Neural progenitor cell (in vitro differentiated cells): ENCODE data around the gene RBFOX2. TPM values are rescaled to one million over a fixed set of nuclear protein-coding genes. Genes with fewer than 3 reads are reported as not detected.

Source experiments
- DNase-seq: peaks from one replicate; pipeline ENCODE4 v3.0.0-alpha.2; 2016; ENCODE audit warnings: low spot score
- H2AFZ ChIP-seq: fragments of 200-600 bp; sonication (generic); replicated peaks from 2 replicates; pipeline ENCODE4 v1.6.1; 2016; ENCODE audit warnings: antibody characterized with exemption
- H3F3A ChIP-seq: fragments of 200-600 bp; sonication (generic); 2 replicates; pipeline ENCODE4 v1.6.1; 2016; ENCODE audit warnings: antibody characterized with exemption, low read depth
- H3K27ac ChIP-seq: fragments of 200-600 bp; sonication (generic); 2 replicates; pipeline ENCODE4 v1.5.1; 2016; ENCODE audit warnings: mild to moderate bottlenecking
- H3K27me3 ChIP-seq: fragments of 200-600 bp; sonication (generic); 2 replicates; pipeline ENCODE4 v1.6.1; 2016; ENCODE audit warnings: mild to moderate bottlenecking, moderate library complexity
- H3K36me3 ChIP-seq: fragments of 200-600 bp; sonication (generic); 2 replicates; pipeline ENCODE4 v1.5.1; 2016
- H3K4me1 ChIP-seq: fragments of 200-600 bp; sonication (generic); 2 replicates; pipeline ENCODE4 v1.6.1; 2016; ENCODE audit warnings: mixed run types
- H3K4me2 ChIP-seq: fragments of 200-600 bp; sonication (generic); 2 replicates; pipeline ENCODE4 v1.6.1; 2016
- H3K4me3 ChIP-seq: fragments of 200-600 bp; sonication (generic); 2 replicates; pipeline ENCODE4 v1.5.1; 2016
- H3K79me2 ChIP-seq: fragments of 200-600 bp; sonication (generic); 2 replicates; pipeline ENCODE4 v1.6.1; 2016; ENCODE audit warnings: low read depth
- H3K9ac ChIP-seq: fragments of 200-600 bp; sonication (generic); 2 replicates; pipeline ENCODE4 v1.6.1; 2016
- H3K9me3 ChIP-seq: fragments of 200-600 bp; sonication (generic); 2 replicates; pipeline ENCODE4 v1.5.1; 2016; ENCODE audit warnings: low read depth
- H4K20me1 ChIP-seq: fragments of 200-600 bp; sonication (generic); 2 replicates; pipeline ENCODE4 v1.6.1; 2016; ENCODE audit warnings: low read depth
- H3K27ac Mint-ChIP-seq: 3 replicates; pipeline ENCODE4 v1.8.0; 2021; ENCODE audit warnings: mixed read lengths
- H3K27me3 Mint-ChIP-seq: 2 replicates; pipeline ENCODE4 v1.8.0; 2022; ENCODE audit warnings: low read depth, mild to moderate bottlenecking, inconsistent platforms, moderate library complexity, mixed read lengths; ENCODE audit not compliant: insufficient read depth
- H3K36me3 Mint-ChIP-seq: 3 replicates; pipeline ENCODE4 v1.8.0; 2021; ENCODE audit warnings: mixed read lengths
- H3K4me1 Mint-ChIP-seq: 3 replicates; pipeline ENCODE4 v1.8.0; 2021; ENCODE audit warnings: mixed read lengths
- H3K4me3 Mint-ChIP-seq: 3 replicates; pipeline ENCODE4 v1.8.0; 2021; ENCODE audit warnings: mild to moderate bottlenecking, moderate library complexity, mixed read lengths
- H3K9me3 Mint-ChIP-seq: 3 replicates; pipeline ENCODE4 v1.8.0; 2020; ENCODE audit warnings: mixed read lengths
- CTCF ChIP-seq: fragments of 200-600 bp; sonication (generic); IDR thresholded peaks from 2 replicates; pipeline ENCODE4 v1.5.1; 2017; ENCODE audit warnings: antibody characterized with exemption, mild to moderate bottlenecking
- EZH2 ChIP-seq: fragments of 200-600 bp; sonication (generic); IDR thresholded peaks from 2 replicates; pipeline ENCODE4 v1.6.1; 2017; ENCODE audit warnings: antibody characterized with exemption, mild to moderate bottlenecking, moderate library complexity
- EZH2phosphoT487 ChIP-seq: fragments of 200-600 bp; sonication (generic); IDR thresholded peaks from 2 replicates; pipeline ENCODE4 v1.6.1; 2017; ENCODE audit warnings: antibody characterized with exemption
- total RNA-seq: library from RNA; depleted of rRNA; stranded (reverse); fragments of >200 nt; gene quantifications from 2 replicates; pipeline ENCODE4 v1.2.3, GENCODE V29; 2015; ENCODE audit warnings: low replicate concordance

Gene RBFOX2
- total RNA-seq, 1 donor from 2014 or later = 163 TPM

- TF ChIP-seq CTCF (no peak), EZH2 (no peak), EZH2phosphoT487 (no peak)
- Histone ChIP-seq H3K36me3 (no peaks in the 10 kb centered on the region), H3K9me3 (no peaks in the 10 kb centered on the region), H3K27ac (no peak overlapping the region), H3K4me1 (peaks cover 57% of the 10 kb centered on the region), H3K27me3 (no peaks in the 10 kb centered on the region), H3K4me2 (no peak overlapping the region), H3K9ac (no peak overlapping the region), H3K4me3 (no peak overlapping the region), H4K20me1 (peaks cover 14% of the 10 kb centered on the region), H3F3A (peaks cover 12% of the 10 kb centered on the region), H3K79me2 (no peaks in the 10 kb centered on the region), H2AFZ (no peak overlapping the region)
- no peak for DNase-seq
- Mint-ChIP-seq H3K27ac (peak overlapping the region; percentile 38), H3K36me3 (peaks cover 28% of the 10 kb centered on the region), H3K27me3 (no peaks in the 10 kb centered on the region), H3K9me3 (no peaks in the 10 kb centered on the region), H3K4me1 (peaks cover 21% of the 10 kb centered on the region), H3K4me3 (no peak overlapping the region)
Observed at GRCh38 chr22:35746946-35747703, 281.5 kb downstream of the RBFOX2 start.

GRCh38 chr22:35746248-35746647 lies 282.4 kb downstream of the RBFOX2 start:
- Histone ChIP-seq H3K4me2 (no peak overlapping the region), H2AFZ (no peak overlapping the region), H3K27me3 (no peaks in the 10 kb centered on the region), H3K36me3 (no peaks in the 10 kb centered on the region), H3K9ac (no peak overlapping the region), H4K20me1 (peaks cover 5% of the 10 kb centered on the region), H3K27ac (no peak overlapping the region), H3K79me2 (no peaks in the 10 kb centered on the region), H3K4me3 (no peak overlapping the region), H3F3A (peaks cover 8% of the 10 kb centered on the region), H3K9me3 (no peaks in the 10 kb centered on the region), H3K4me1 (peaks cover 49% of the 10 kb centered on the region)
- no peaks in the 10 kb centered on the region for H3K9me3 Mint-ChIP-seq
- no peak overlapping the region for H3K27ac Mint-ChIP-seq
- no peak overlapping the region for H3K4me3 Mint-ChIP-seq
- peaks cover 17% of the 10 kb centered on the region for H3K4me1 Mint-ChIP-seq
- no peaks in the 10 kb centered on the region for H3K27me3 Mint-ChIP-seq
- peaks cover 29% of the 10 kb centered on the region for H3K36me3 Mint-ChIP-seq
- no peak for DNase-seq
- TF ChIP-seq CTCF (no peak), EZH2 (no peak), EZH2phosphoT487 (no peak)

GRCh38 chr22:35743326-35743860 lies 285.2 kb downstream of the RBFOX2 start:
- H3K9ac ChIP-seq = no peak overlapping the region
- H3K4me3 ChIP-seq = no peak overlapping the region
- H3K9me3 Mint-ChIP-seq = no peaks in the 10 kb centered on the region
- TF ChIP-seq EZH2 = no peak
- TF ChIP-seq CTCF = no peak
- TF ChIP-seq EZH2phosphoT487 = no peak
- H3K4me1 Mint-ChIP-seq = peaks cover 9% of the 10 kb centered on the region
- H3K27me3 ChIP-seq = no peaks in the 10 kb centered on the region
- no peak overlapping the region for H2AFZ ChIP-seq
- no peak overlapping the region for H3K27ac ChIP-seq
- H3K27ac Mint-ChIP-seq = no peak overlapping the region
- H3K4me3 Mint-ChIP-seq = no peak overlapping the region
- H3K4me1 ChIP-seq = peaks cover 20% of the 10 kb centered on the region
- DNase-seq = no peak
- H3K27me3 Mint-ChIP-seq = no peaks in the 10 kb centered on the region
- peaks cover 3% of the 10 kb centered on the region for H4K20me1 ChIP-seq
- no peak overlapping the region for H3K4me2 ChIP-seq
- no peaks in the 10 kb centered on the region for H3K36me3 ChIP-seq
- H3K9me3 ChIP-seq = no peaks in the 10 kb centered on the region
- no peaks in the 10 kb centered on the region for H3F3A ChIP-seq
- no peaks in the 10 kb centered on the region for H3K79me2 ChIP-seq
- H3K36me3 Mint-ChIP-seq = peaks cover 37% of the 10 kb centered on the region
